HPDE6-E6E7 (cell line): ENCODE measurements around the gene MARK2.

Experiments used
- DNase-seq: peaks from one replicate; pipeline ENCODE4 v3.0.0; 2011; ENCODE audit warnings: missing footprints; ENCODE audit errors: extremely low spot score

MARK2 gene

GRCh38 chr11:63829823-63830489 is 9.0 kb upstream of the MARK2 start:
- DNase-seq, result no peak

- no peak for DNase-seq
These were observed 7.6 kb upstream of the MARK2 start for GRCh38 chr11:63831326-63831725.

GRCh38 chr11:63832336-63832735 is 6.6 kb upstream of the MARK2 start:
- DNase-seq, result no peak

- DNase-seq, result no peak
These were observed 5.9 kb upstream of the MARK2 start for GRCh38 chr11:63833048-63833447.

- no peak for DNase-seq
These were observed 4.3 kb upstream of the MARK2 start for GRCh38 chr11:63834535-63835157.

- no peak for DNase-seq
These were observed 3.8 kb upstream of the MARK2 start for GRCh38 chr11:63835158-63835545.

GRCh38 chr11:63837027-63837688 is 1.8 kb upstream of the MARK2 start:
- peak; percentile 78 for DNase-seq

GRCh38 chr11:63837739-63838138 is 1.2 kb upstream of the MARK2 start:
- DNase-seq, result no peak

GRCh38 chr11:63838150-63838677 is 696 bp upstream of the MARK2 start:
- DNase-seq, result no peak

- no peak for DNase-seq
These were observed 822 bp downstream of the MARK2 start for GRCh38 chr11:63839508-63840355.

GRCh38 chr11:63840356-63841060 is 1.6 kb downstream of the MARK2 start:
- DNase-seq, result no peak

GRCh38 chr11:63841554-63841953 is 2.6 kb downstream of the MARK2 start:
- peak; percentile 64 for DNase-seq

- DNase-seq, result no peak
These were observed 4.1 kb downstream of the MARK2 start for GRCh38 chr11:63843041-63843440.

GRCh38 chr11:63844836-63845235 is 5.9 kb downstream of the MARK2 start:
- DNase-seq, result no peak

- no peak for DNase-seq
These were observed 6.4 kb downstream of the MARK2 start for GRCh38 chr11:63845303-63845702.

GRCh38 chr11:63845911-63846310 is 7.0 kb downstream of the MARK2 start:
- DNase-seq, result no peak

GRCh38 chr11:63846897-63847296 is 8.0 kb downstream of the MARK2 start:
- no peak for DNase-seq

- no peak for DNase-seq
These were observed 8.5 kb downstream of the MARK2 start for GRCh38 chr11:63847363-63847762.

- DNase-seq, result no peak
These were observed 10.8 kb downstream of the MARK2 start for GRCh38 chr11:63849691-63850090.

- DNase-seq, result no peak
These were observed 12.0 kb downstream of the MARK2 start for GRCh38 chr11:63850920-63851319.

GRCh38 chr11:63851364-63851763 is 12.5 kb downstream of the MARK2 start:
- DNase-seq, result no peak
